Measurements from ENCODE around the gene EFNB1. TPM values are rescaled to one million over a fixed set of nuclear protein-coding genes. Genes with fewer than 3 reads are reported as not detected.

Gene EFNB1
- polyA plus RNA-seq, 3 donors: 4.7 to 6.6 (median 5.4) TPM

GRCh38 chrX:68801737-68802290 lies 27.0 kb upstream of the EFNB1 start:
- H3K27me3 Mint-ChIP-seq (ENCODE audit: low read depth in 3 of 3): peaks cover 1 to 5% (median 5%) of the 10 kb centered on the region in 3 donors
- WGBS (ENCODE audit: insufficient coverage): 83% methylated on average over 1 of the region's 4 CpGs
- no peaks in the 10 kb centered on the region for H3K36me3 Mint-ChIP-seq
- peaks cover 7 to 28% (median 18%) of the 10 kb centered on the region in 7 donors for H3K9me3 Mint-ChIP-seq
- Histone ChIP-seq H3K9me3 (replicated peaks in 1 of 2; ENCODE audit: control insufficient read depth in 1 of 2, insufficient read depth in 1 of 2, low read length in 2 of 2) (peaks cover 5 to 9% of the 10 kb centered on the region in 2 donors), H3K27me3 (ENCODE audit: control insufficient read depth in 2 of 2, insufficient read depth in 2 of 2, low read length in 2 of 2) (no peaks in the 10 kb centered on the region), H3K27ac (ENCODE audit: low read depth in 1 of 2, low read length in 2 of 2) (no peak overlapping the region), H3K4me3 (replicated peaks in 1 of 3; ENCODE audit: low read depth in 2 of 3, low read length in 3 of 3) (no peak overlapping the region), H3K4me1 (ENCODE audit: control insufficient read depth in 1 of 2, insufficient read depth in 2 of 2, low read length in 2 of 2) (no peaks in the 10 kb centered on the region), H4K20me1 (ENCODE audit: insufficient read depth, low read length) (no peaks in the 10 kb centered on the region), H3K9ac (ENCODE audit: insufficient read depth, low read length, poor library complexity, severe bottlenecking) (no peak overlapping the region), H3K36me3 (replicated peaks in 1 of 2; ENCODE audit: control insufficient read depth in 1 of 2, insufficient read depth in 2 of 2, low read length in 2 of 2) (no peaks in the 10 kb centered on the region), H3K79me2 (ENCODE audit: insufficient read depth, low read length) (no peaks in the 10 kb centered on the region), H2AFZ (ENCODE audit: insufficient read depth, low read depth, low read length, poor library complexity, severe bottlenecking) (no peak overlapping the region), H3K4me2 (replicated peaks; ENCODE audit: extremely low read depth, low read length, poor library complexity, severe bottlenecking) (no peak overlapping the region)
- no peaks in the 10 kb centered on the region for H3K4me1 Mint-ChIP-seq
- H3K27ac Mint-ChIP-seq: peak overlapping the region in 1 of 7 donors; percentile 16
- H3K4me3 Mint-ChIP-seq: no peak overlapping the region
- intact Hi-C loops (cut with micrococcal nuclease): no loop called here
- no peak for TF ChIP-seq CTCF (IDR thresholded peaks at IDR 0.05)
- DNase-seq: no peak

- Histone ChIP-seq H3K27me3 (ENCODE audit: control insufficient read depth in 2 of 2, insufficient read depth in 2 of 2, low read length in 2 of 2) (no peaks in the 10 kb centered on the region), H3K9me3 (replicated peaks in 1 of 2; ENCODE audit: control insufficient read depth in 1 of 2, insufficient read depth in 1 of 2, low read length in 2 of 2) (no peaks in the 10 kb centered on the region), H3K36me3 (replicated peaks in 1 of 2; ENCODE audit: control insufficient read depth in 1 of 2, insufficient read depth in 2 of 2, low read length in 2 of 2) (no peaks in the 10 kb centered on the region), H3K79me2 (ENCODE audit: insufficient read depth, low read length) (no peaks in the 10 kb centered on the region), H3K4me1 (ENCODE audit: control insufficient read depth in 1 of 2, insufficient read depth in 2 of 2, low read length in 2 of 2) (no peaks in the 10 kb centered on the region), H2AFZ (ENCODE audit: insufficient read depth, low read depth, low read length, poor library complexity, severe bottlenecking) (no peak overlapping the region), H4K20me1 (ENCODE audit: insufficient read depth, low read length) (no peaks in the 10 kb centered on the region), H3K27ac (ENCODE audit: low read depth in 1 of 2, low read length in 2 of 2) (no peak overlapping the region), H3K4me3 (replicated peaks in 1 of 3; ENCODE audit: low read depth in 2 of 3, low read length in 3 of 3) (no peak overlapping the region), H3K9ac (ENCODE audit: insufficient read depth, low read length, poor library complexity, severe bottlenecking) (no peak overlapping the region), H3K4me2 (replicated peaks; ENCODE audit: extremely low read depth, low read length, poor library complexity, severe bottlenecking) (no peak overlapping the region)
- no peak for DNase-seq
- no peak overlapping the region for H3K27ac Mint-ChIP-seq
- no peaks in the 10 kb centered on the region for H3K36me3 Mint-ChIP-seq
- no peaks in the 10 kb centered on the region for H3K4me1 Mint-ChIP-seq
- peaks cover 0 to 6% (median 5%) of the 10 kb centered on the region in 3 donors for H3K27me3 Mint-ChIP-seq (ENCODE audit: low read depth in 3 of 3)
- no peak overlapping the region for H3K4me3 Mint-ChIP-seq
- intact Hi-C loops (cut with micrococcal nuclease): no loop called here
- peak; percentile 14 for TF ChIP-seq CTCF (IDR thresholded peaks at IDR 0.05)
- WGBS (ENCODE audit: insufficient coverage): no CpG with 5 or more reads among the region's 3 CpGs
- H3K9me3 Mint-ChIP-seq: peaks cover 0 to 4% (median 1%) of the 10 kb centered on the region in 7 donors
These were observed 21.0 kb upstream of the EFNB1 start for GRCh38 chrX:68807818-68808217.

Measured in CD14-positive monocyte (primary cell).